H9 (cell line): ENCODE data around the gene DCC. TPM values are rescaled to one million over a fixed set of nuclear protein-coding genes. Genes with fewer than 3 reads are reported as not detected.

Experiments
- DNase-seq: peaks from one replicate; pipeline ENCODE4 v3.0.0-alpha.2; 2017
- H2AFZ ChIP-seq: one replicate; pipeline ENCODE4 v1.6.1; 2013; ENCODE audit warnings: mild to moderate bottlenecking, low read length, control low read depth, moderate library complexity
- H2AK5ac ChIP-seq: 2 replicates; pipeline ENCODE4 v1.6.1; 2013; ENCODE audit warnings: low read length, control low read depth, mixed read lengths; ENCODE audit not compliant: insufficient read length
- H2BK120ac ChIP-seq: one replicate; pipeline ENCODE4 v1.6.1; 2013; ENCODE audit warnings: low read depth, mild to moderate bottlenecking, low read length, control low read depth, inconsistent platforms; ENCODE audit not compliant: poor library complexity, severe bottlenecking
- H2BK12ac ChIP-seq: 2 replicates; pipeline ENCODE4 v1.6.1; 2013; ENCODE audit warnings: low read length, control low read depth, mixed read lengths, low read depth; ENCODE audit not compliant: insufficient read length
- H2BK15ac ChIP-seq: 2 replicates; pipeline ENCODE4 v1.6.1; 2013; ENCODE audit warnings: low read depth, low read length, control low read depth
- H2BK20ac ChIP-seq: one replicate; pipeline ENCODE4 v1.6.1; 2013; ENCODE audit warnings: low read depth, mild to moderate bottlenecking, low read length, control low read depth, inconsistent platforms; ENCODE audit not compliant: poor library complexity, severe bottlenecking
- H2BK5ac ChIP-seq: 2 replicates; pipeline ENCODE4 v1.6.1; 2013; ENCODE audit warnings: low read length, control low read depth, mixed read lengths; ENCODE audit not compliant: insufficient read length
- H3K14ac ChIP-seq: 2 replicates; pipeline ENCODE4 v1.6.1; 2013; ENCODE audit warnings: low read length, control low read depth; ENCODE audit not compliant: insufficient read depth
- H3K18ac ChIP-seq: 2 replicates; pipeline ENCODE4 v1.6.1; 2013; ENCODE audit warnings: low read depth, mild to moderate bottlenecking, mixed read lengths, low read length, control low read depth; ENCODE audit not compliant: insufficient read length
- H3K23ac ChIP-seq: 2 replicates; pipeline ENCODE4 v1.6.1; 2013; ENCODE audit warnings: low read length, control low read depth, mixed read lengths, low read depth; ENCODE audit not compliant: insufficient read length
- H3K23me2 ChIP-seq: 2 replicates; pipeline ENCODE4 v1.6.1; 2013; ENCODE audit warnings: low read depth, mild to moderate bottlenecking, mixed read lengths, low read length, control low read depth; ENCODE audit not compliant: insufficient read length, poor library complexity, severe bottlenecking
- H3K27ac ChIP-seq: 2 replicates; pipeline ENCODE4 v1.5.1; 2013; ENCODE audit warnings: low read length, control low read depth, mixed read lengths, low read depth; ENCODE audit not compliant: insufficient read length
- H3K27me3 ChIP-seq: 2 replicates; pipeline ENCODE4 v1.6.1; 2013; ENCODE audit warnings: low read length, control low read depth, inconsistent platforms; ENCODE audit not compliant: insufficient read depth
- H3K4ac ChIP-seq: 2 replicates; pipeline ENCODE4 v1.6.1; 2013; ENCODE audit warnings: low read depth, mild to moderate bottlenecking, control low read depth, inconsistent platforms, low read length, moderate library complexity
- H3K4me1 ChIP-seq: 2 replicates; pipeline ENCODE4 v1.6.1; 2013; ENCODE audit warnings: low read length, control low read depth, inconsistent platforms; ENCODE audit not compliant: insufficient read depth
- H3K4me2 ChIP-seq: 2 replicates; pipeline ENCODE4 v1.6.1; 2013; ENCODE audit warnings: low read length, control low read depth, mixed read lengths; ENCODE audit not compliant: insufficient read length, insufficient read depth
- H3K56ac ChIP-seq: 2 replicates; pipeline ENCODE4 v1.6.1; 2013; ENCODE audit warnings: low read depth, mild to moderate bottlenecking, mixed read lengths, low read length, control low read depth; ENCODE audit not compliant: insufficient read length
- H3K79me1 ChIP-seq: 2 replicates; pipeline ENCODE4 v1.6.1; 2013; ENCODE audit warnings: low read depth, mild to moderate bottlenecking, moderate library complexity, low read length, control low read depth, inconsistent platforms; ENCODE audit not compliant: insufficient read depth, poor library complexity, severe bottlenecking
- H3K79me2 ChIP-seq: 2 replicates; pipeline ENCODE4 v1.6.1; 2013; ENCODE audit warnings: low read length, control low read depth, inconsistent platforms; ENCODE audit not compliant: insufficient read depth
- H3K9ac ChIP-seq: 2 replicates; pipeline ENCODE4 v1.6.1; 2013; ENCODE audit warnings: low read length, control low read depth, mixed read lengths; ENCODE audit not compliant: insufficient read length; ENCODE audit errors: extremely low read depth
- H3K9me3 ChIP-seq: one replicate; pipeline ENCODE4 v1.6.1; 2013; ENCODE audit warnings: low read depth, low read length, inconsistent platforms; ENCODE audit not compliant: control insufficient read depth
- H3T11ph ChIP-seq: one replicate; pipeline ENCODE4 v1.6.1; 2013; ENCODE audit warnings: mild to moderate bottlenecking, low read length, control low read depth, inconsistent platforms
- H4K20me1 ChIP-seq: one replicate; pipeline ENCODE4 v1.6.1; 2013; ENCODE audit not compliant: control insufficient read depth, insufficient read length, insufficient read depth
- H4K5ac ChIP-seq: 2 replicates; pipeline ENCODE4 v1.6.1; 2013; ENCODE audit warnings: low read depth, mild to moderate bottlenecking, mixed read lengths, low read length, control low read depth; ENCODE audit not compliant: insufficient read length
- H4K8ac ChIP-seq: replicated peaks from 2 replicates; pipeline ENCODE4 v1.6.1; 2013; ENCODE audit warnings: low read length, control low read depth, mixed read lengths, low read depth; ENCODE audit not compliant: insufficient read length
- H4K91ac ChIP-seq: 2 replicates; pipeline ENCODE4 v1.6.1; 2013; ENCODE audit warnings: low read depth, mild to moderate bottlenecking, moderate library complexity, mixed read lengths, low read length, control low read depth; ENCODE audit not compliant: insufficient read length
- H3K27ac Mint-ChIP-seq, 3 experiments: 2 replicates in 2 of 3; 3 replicates in 1 of 3; pipeline ENCODE4 v1.8.0; 2020 to 2021; ENCODE audit warnings: mixed read lengths in 3 of 3, mild to moderate bottlenecking in 1 of 3, moderate library complexity in 1 of 3
- H3K27me3 Mint-ChIP-seq: 2 replicates; pipeline ENCODE4 v1.8.0; 2021; ENCODE audit warnings: low read depth, mild to moderate bottlenecking, moderate library complexity, mixed read lengths
- H3K36me3 Mint-ChIP-seq, 3 experiments: 2 replicates in 2 of 3; 3 replicates in 1 of 3; pipeline ENCODE4 v1.8.0; 2020 to 2021; ENCODE audit warnings: low read depth in 3 of 3, mixed read lengths in 3 of 3; ENCODE audit not compliant: insufficient read depth in 1 of 3
- H3K4me1 Mint-ChIP-seq, 2 experiments: 2 replicates each; pipeline ENCODE4 v1.8.0; 2020; ENCODE audit warnings: mixed read lengths in 2 of 2
- H3K4me3 Mint-ChIP-seq, 2 experiments: 2 replicates in 1 of 2; 3 replicates in 1 of 2; pipeline ENCODE4 v1.8.0; 2020 to 2021; ENCODE audit warnings: mild to moderate bottlenecking in 2 of 2, mixed read lengths in 2 of 2, moderate library complexity in 1 of 2
- H3K9me3 Mint-ChIP-seq, 2 experiments: 2 replicates in 1 of 2; 3 replicates in 1 of 2; pipeline ENCODE4 v1.8.0; 2020; ENCODE audit warnings: mild to moderate bottlenecking in 2 of 2, mixed read lengths in 2 of 2, moderate library complexity in 1 of 2
- total RNA-seq: library from RNA; stranded (reverse); gene quantifications from 2 replicates; pipeline ENCODE4 v1.2.1, GENCODE V29; 2021
- TF ChIP-seq, protein P1 (sequence below): fragments of 200-600 bp; sonication (generic); conservative IDR thresholded peaks from 3 replicates; pipeline ENCODE4 v1.8.0; 2021; ENCODE audit warnings: antibody characterized with exemption, mild to moderate bottlenecking

The DCC gene
- total RNA-seq, 1 experiment from 2014 or later: 0.35 TPM

- H3K4me1 Mint-ChIP-seq: peaks cover 7 to 8% of the 10 kb centered on the region in 2 experiments; a peak in 3 of 4 replicates
These were observed 853.9 kb downstream of the DCC start for GRCh38 chr18:53193870-53194269.

More at GRCh38 chr18:53193870-53194269, 853.9 kb downstream of the DCC start:
- H2BK15ac ChIP-seq: no peak overlapping the region
- no peak overlapping the region for H4K91ac ChIP-seq
- H3K79me1 ChIP-seq: no peaks in the 10 kb centered on the region
- Mint-ChIP-seq H3K27me3 (no peaks in the 10 kb centered on the region), H3K27ac (no peak overlapping the region), H3K36me3 (no peaks in the 10 kb centered on the region), H3K9me3 (no peaks in the 10 kb centered on the region; a peak in 2 of 5 replicates), H3K4me3 (no peak overlapping the region)
- H3K27me3 ChIP-seq: no peaks in the 10 kb centered on the region
- H2BK5ac ChIP-seq: no peak overlapping the region
- no peak overlapping the region for H3K9ac ChIP-seq
- no peak overlapping the region for H2BK120ac ChIP-seq
- H2BK12ac ChIP-seq: no peak overlapping the region
- H4K5ac ChIP-seq: no peak overlapping the region
- H3K23ac ChIP-seq: no peak overlapping the region
- H3K14ac ChIP-seq: no peak overlapping the region
- no peak overlapping the region for H2BK20ac ChIP-seq
- no peak for DNase-seq
- no peak overlapping the region for H3K4ac ChIP-seq
- H3K23me2 ChIP-seq: no peaks in the 10 kb centered on the region
- H3K79me2 ChIP-seq: no peaks in the 10 kb centered on the region
- H3K4me1 ChIP-seq: no peaks in the 10 kb centered on the region
- H2AFZ ChIP-seq: no peak overlapping the region
- no peaks in the 10 kb centered on the region for H3K9me3 ChIP-seq
- H2AK5ac ChIP-seq: no peak overlapping the region
- no peak overlapping the region for H3K27ac ChIP-seq
- H3T11ph ChIP-seq: no peak overlapping the region
- H3K18ac ChIP-seq: no peak overlapping the region
- TF ChIP-seq, protein P1, sequence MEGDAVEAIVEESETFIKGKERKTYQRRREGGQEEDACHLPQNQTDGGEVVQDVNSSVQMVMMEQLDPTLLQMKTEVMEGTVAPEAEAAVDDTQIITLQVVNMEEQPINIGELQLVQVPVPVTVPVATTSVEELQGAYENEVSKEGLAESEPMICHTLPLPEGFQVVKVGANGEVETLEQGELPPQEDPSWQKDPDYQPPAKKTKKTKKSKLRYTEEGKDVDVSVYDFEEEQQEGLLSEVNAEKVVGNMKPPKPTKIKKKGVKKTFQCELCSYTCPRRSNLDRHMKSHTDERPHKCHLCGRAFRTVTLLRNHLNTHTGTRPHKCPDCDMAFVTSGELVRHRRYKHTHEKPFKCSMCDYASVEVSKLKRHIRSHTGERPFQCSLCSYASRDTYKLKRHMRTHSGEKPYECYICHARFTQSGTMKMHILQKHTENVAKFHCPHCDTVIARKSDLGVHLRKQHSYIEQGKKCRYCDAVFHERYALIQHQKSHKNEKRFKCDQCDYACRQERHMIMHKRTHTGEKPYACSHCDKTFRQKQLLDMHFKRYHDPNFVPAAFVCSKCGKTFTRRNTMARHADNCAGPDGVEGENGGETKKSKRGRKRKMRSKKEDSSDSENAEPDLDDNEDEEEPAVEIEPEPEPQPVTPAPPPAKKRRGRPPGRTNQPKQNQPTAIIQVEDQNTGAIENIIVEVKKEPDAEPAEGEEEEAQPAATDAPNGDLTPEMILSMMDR: no peak
- no peaks in the 10 kb centered on the region for H4K20me1 ChIP-seq
- no peak overlapping the region for H4K8ac ChIP-seq
- no peak overlapping the region for H3K4me2 ChIP-seq
- H3K56ac ChIP-seq: no peak overlapping the region
